ENCODE measurements around the gene CLSTN2.

DNA sequence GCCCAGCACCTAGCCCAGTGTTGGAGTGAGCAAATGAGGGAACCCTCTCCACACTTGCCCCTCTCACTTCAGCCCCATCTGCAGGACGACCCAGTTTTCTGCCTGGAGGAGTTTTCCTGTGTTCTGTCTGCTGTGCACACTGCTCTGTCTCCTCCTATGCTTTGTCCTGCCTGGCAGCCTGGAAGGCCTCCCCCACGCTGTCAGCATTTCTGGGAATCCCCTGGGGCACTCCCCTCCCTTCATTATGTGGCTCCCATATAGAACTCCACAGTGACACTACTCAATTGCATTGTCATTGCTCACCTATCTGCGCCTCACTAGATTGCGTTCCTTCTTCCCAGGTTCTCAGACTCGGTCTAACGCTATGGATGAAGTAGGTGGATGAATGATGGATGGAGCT, 13.9 kb downstream of the CLSTN2 start:
- TF ChIP-seq, protein P1, sequence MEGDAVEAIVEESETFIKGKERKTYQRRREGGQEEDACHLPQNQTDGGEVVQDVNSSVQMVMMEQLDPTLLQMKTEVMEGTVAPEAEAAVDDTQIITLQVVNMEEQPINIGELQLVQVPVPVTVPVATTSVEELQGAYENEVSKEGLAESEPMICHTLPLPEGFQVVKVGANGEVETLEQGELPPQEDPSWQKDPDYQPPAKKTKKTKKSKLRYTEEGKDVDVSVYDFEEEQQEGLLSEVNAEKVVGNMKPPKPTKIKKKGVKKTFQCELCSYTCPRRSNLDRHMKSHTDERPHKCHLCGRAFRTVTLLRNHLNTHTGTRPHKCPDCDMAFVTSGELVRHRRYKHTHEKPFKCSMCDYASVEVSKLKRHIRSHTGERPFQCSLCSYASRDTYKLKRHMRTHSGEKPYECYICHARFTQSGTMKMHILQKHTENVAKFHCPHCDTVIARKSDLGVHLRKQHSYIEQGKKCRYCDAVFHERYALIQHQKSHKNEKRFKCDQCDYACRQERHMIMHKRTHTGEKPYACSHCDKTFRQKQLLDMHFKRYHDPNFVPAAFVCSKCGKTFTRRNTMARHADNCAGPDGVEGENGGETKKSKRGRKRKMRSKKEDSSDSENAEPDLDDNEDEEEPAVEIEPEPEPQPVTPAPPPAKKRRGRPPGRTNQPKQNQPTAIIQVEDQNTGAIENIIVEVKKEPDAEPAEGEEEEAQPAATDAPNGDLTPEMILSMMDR (IDR thresholded peaks at IDR 0.05) = no peak
- no peak for TF ChIP-seq POLR2A (IDR thresholded peaks at IDR 0.05)

Data from tibial nerve (tissue), 3 donors.